Fibroblast of lung (primary cell): ENCODE measurements around the gene PSMA7. TPM values are rescaled to one million over a fixed set of nuclear protein-coding genes. Genes with fewer than 3 reads are reported as not detected.

Experiments used
- DNase-seq, 2 donors: peaks; one replicate each; pipeline versions ENCODE4 v3.0.0 to v3.0.0-alpha.2; 2010; ENCODE audit warnings: low read depth in 2 of 2
- H2AFZ ChIP-seq: 2 replicates; pipeline ENCODE4 v1.5.1; 2012; ENCODE audit warnings: low read length, control low read depth, inconsistent platforms
- H3K27ac ChIP-seq: 2 replicates; pipeline ENCODE4 v1.5.1; 2011; ENCODE audit warnings: low read length, control low read depth; ENCODE audit not compliant: insufficient read depth
- H3K27me3 ChIP-seq: 2 replicates; pipeline ENCODE4 v1.5.1; 2011; ENCODE audit warnings: mild to moderate bottlenecking, low read length; ENCODE audit not compliant: control insufficient read depth, insufficient read depth
- H3K36me3 ChIP-seq: 2 replicates; pipeline ENCODE4 v1.5.1; 2011; ENCODE audit warnings: low read length; ENCODE audit not compliant: control insufficient read depth, insufficient read depth
- H3K4me1 ChIP-seq: 2 replicates; pipeline ENCODE4 v1.5.1; 2011; ENCODE audit warnings: low read length; ENCODE audit not compliant: control insufficient read depth, insufficient read depth; ENCODE audit errors: extremely low read depth
- H3K4me2 ChIP-seq: 2 replicates; pipeline ENCODE4 v1.5.1; 2011; ENCODE audit warnings: low read length, control low read depth; ENCODE audit not compliant: insufficient read depth; ENCODE audit errors: extremely low read depth
- H3K4me3 ChIP-seq, 4 experiments: fragments of 200-600 bp in 1 of 4; sonication (generic) in 1 of 4; replicated peaks in 1 of 4; 2 replicates each; pipeline ENCODE4 v1.5.1; 2011 to 2016; ENCODE audit warnings: low read length in 4 of 4, low read depth in 3 of 4, mild to moderate bottlenecking in 3 of 4, control low read depth in 2 of 4, inconsistent platforms in 1 of 4, mixed read lengths in 1 of 4; ENCODE audit not compliant: insufficient read depth in 1 of 4; ENCODE audit errors: control extremely low read depth in 1 of 4
- H3K79me2 ChIP-seq: 2 replicates; pipeline ENCODE4 v1.5.1; 2012; ENCODE audit warnings: mild to moderate bottlenecking, low read length, inconsistent platforms; ENCODE audit not compliant: control insufficient read depth, insufficient read depth
- H3K9ac ChIP-seq: 2 replicates; pipeline ENCODE4 v1.5.1; 2011; ENCODE audit warnings: mild to moderate bottlenecking, low read length, control low read depth; ENCODE audit not compliant: insufficient read depth
- H3K9me3 ChIP-seq: 2 replicates; pipeline ENCODE4 v1.5.1; 2012; ENCODE audit warnings: low read depth, low read length; ENCODE audit not compliant: control insufficient read depth, insufficient read depth
- H4K20me1 ChIP-seq: 2 replicates; pipeline ENCODE4 v1.5.1; 2011; ENCODE audit warnings: low read length; ENCODE audit not compliant: control insufficient read depth, insufficient read depth; ENCODE audit errors: extremely low read depth
- CTCF ChIP-seq, 2 donors: IDR thresholded peaks in 1 of 2; conservative IDR thresholded peaks in 1 of 2; 1 replicate in 1 of 2; 2 replicates in 1 of 2; pipeline ENCODE4 v1.5.1; 2011 to 2012; ENCODE audit warnings: low read length in 2 of 2, control low read depth in 1 of 2, inconsistent platforms in 1 of 2, low read depth in 1 of 2, mild to moderate bottlenecking in 1 of 2
- EZH2 ChIP-seq: IDR thresholded peaks from 2 replicates; pipeline ENCODE4 v1.5.1; 2012; ENCODE audit warnings: low read length, control low read depth, mild to moderate bottlenecking; ENCODE audit errors: missing control alignments
- polyA plus RNA-seq, 2 donors: library from polyadenylated mRNA; depleted of rRNA in 1 of 2; stranded (reverse) in 1 of 2; unstranded in 1 of 2; fragments of >200 nt; gene quantifications; 2 replicates each; pipeline ENCODE4 v1.2.1, GENCODE V29; 2011 to 2012; ENCODE audit warnings: missing spikeins in 1 of 2
- total RNA-seq: library from RNA; depleted of rRNA; stranded (reverse); fragments of >200 nt; gene quantifications from 2 replicates; pipeline ENCODE4 v1.2.1, GENCODE V29; 2014

Gene PSMA7
- total and polyA plus RNA-seq, 2 donors (not counting 1 experiment from before 2014, with no cell fraction given) = 234 to 342 TPM

- H3K27ac ChIP-seq = no peak overlapping the region
- no peak overlapping the region for H3K4me3 ChIP-seq
- no peak for TF ChIP-seq CTCF (conservative IDR thresholded peaks at IDR 0.05 in 1 of 2, IDR thresholded peaks at IDR 0.05 in 1 of 2; ENCODE audit: low read depth in 1 of 2, low read length in 2 of 2)
- TF ChIP-seq EZH2 = no peak
- no peaks in the 10 kb centered on the region for H4K20me1 ChIP-seq
- H3K9ac ChIP-seq = no peak overlapping the region
- H3K79me2 ChIP-seq = peaks cover 10% of the 10 kb centered on the region
- H3K4me2 ChIP-seq = no peak overlapping the region
- peaks cover 5% of the 10 kb centered on the region for H3K36me3 ChIP-seq
- peaks cover 2% of the 10 kb centered on the region for H3K4me1 ChIP-seq
- no peak overlapping the region for H2AFZ ChIP-seq
- H3K9me3 ChIP-seq = no peaks in the 10 kb centered on the region
- no peaks in the 10 kb centered on the region for H3K27me3 ChIP-seq
- DNase-seq = no peak
These were observed 35.9 kb upstream of the PSMA7 start for GRCh38 chr20:62179162-62179504.

DNA sequence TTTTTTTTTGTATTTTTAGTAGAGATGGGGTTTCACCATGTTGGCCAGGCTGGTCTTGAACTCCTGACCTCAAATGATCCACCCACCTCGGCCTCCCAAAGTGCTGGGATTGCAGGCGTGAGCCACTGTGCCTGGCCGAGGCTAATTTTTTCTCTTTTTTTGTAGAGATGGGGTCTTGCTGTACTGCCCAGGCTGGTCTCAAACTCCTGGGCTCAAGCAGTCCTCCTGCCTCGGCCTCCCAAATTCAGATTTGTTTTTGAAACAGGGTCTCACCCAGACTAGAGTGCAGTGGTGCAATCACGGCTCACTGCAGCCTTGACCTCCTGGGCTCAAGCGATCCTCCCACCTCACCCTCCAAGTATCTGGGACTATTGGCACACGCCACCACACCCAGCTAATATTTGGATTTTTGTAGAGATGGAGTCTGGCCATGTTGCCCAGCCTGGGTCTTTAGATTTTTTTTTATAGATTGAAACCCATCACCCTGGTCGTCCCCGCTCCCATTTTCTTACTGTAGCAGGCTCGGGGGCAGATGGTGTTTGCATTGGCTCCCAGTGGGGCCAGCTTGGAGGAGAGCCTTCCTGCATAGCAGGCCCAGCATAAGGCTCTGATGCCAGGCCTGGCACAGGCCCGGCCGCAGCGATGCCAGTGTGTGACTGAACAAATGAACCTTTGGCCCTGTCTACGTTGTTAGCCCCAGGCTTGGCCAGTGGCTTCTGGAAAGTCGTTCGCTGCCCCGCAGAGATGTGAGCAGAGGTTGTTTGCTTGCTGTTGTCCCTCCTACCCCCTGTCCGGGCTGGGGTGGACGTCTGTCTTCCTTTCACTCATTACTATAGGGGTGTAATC is 35.3 kb upstream of the PSMA7 start:
- H3K9me3 ChIP-seq = no peaks in the 10 kb centered on the region
- TF ChIP-seq EZH2 (no peak), CTCF (conservative IDR thresholded peaks at IDR 0.05 in 1 of 2, IDR thresholded peaks at IDR 0.05 in 1 of 2; ENCODE audit: low read depth in 1 of 2, low read length in 2 of 2) (no peak)
- H3K9ac ChIP-seq = no peak overlapping the region
- peaks cover 6% of the 10 kb centered on the region for H3K79me2 ChIP-seq
- no peaks in the 10 kb centered on the region for H3K4me1 ChIP-seq
- H3K27ac ChIP-seq = no peak overlapping the region
- no peaks in the 10 kb centered on the region for H4K20me1 ChIP-seq
- H3K4me3 ChIP-seq = no peak overlapping the region
- no peaks in the 10 kb centered on the region for H3K27me3 ChIP-seq
- H3K36me3 ChIP-seq = peaks cover 5% of the 10 kb centered on the region
- DNase-seq = no peak
- H3K4me2 ChIP-seq = no peak overlapping the region
- H2AFZ ChIP-seq = no peak overlapping the region

DNA sequence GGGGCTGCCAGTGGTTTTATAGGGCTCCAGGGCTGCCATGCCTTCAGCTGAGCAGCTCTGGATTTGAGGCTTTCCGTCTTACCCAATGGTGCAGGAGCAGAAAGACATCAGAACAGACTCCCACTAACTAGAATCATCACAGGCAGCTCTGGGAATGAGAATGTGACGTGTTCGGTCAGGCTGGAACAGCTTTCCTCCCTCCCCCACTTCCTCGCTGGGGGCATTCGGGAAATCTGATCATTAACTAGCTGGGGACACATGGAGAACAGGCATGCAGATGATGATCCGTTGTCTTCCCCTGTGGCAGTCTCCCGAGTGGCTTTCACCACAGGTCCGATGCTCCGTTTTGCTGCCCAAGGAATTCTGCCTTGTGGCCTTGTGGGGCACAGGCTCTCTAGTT is 34.1 kb upstream of the PSMA7 start:
- H3K4me3 ChIP-seq = no peak overlapping the region
- no peaks in the 10 kb centered on the region for H3K4me1 ChIP-seq
- no peak for DNase-seq
- H2AFZ ChIP-seq = no peak overlapping the region
- no peak for TF ChIP-seq EZH2
- no peak for TF ChIP-seq CTCF (conservative IDR thresholded peaks at IDR 0.05 in 1 of 2, IDR thresholded peaks at IDR 0.05 in 1 of 2; ENCODE audit: low read depth in 1 of 2, low read length in 2 of 2)
- no peaks in the 10 kb centered on the region for H3K9me3 ChIP-seq
- H3K79me2 ChIP-seq = no peaks in the 10 kb centered on the region
- H3K4me2 ChIP-seq = no peak overlapping the region
- no peak overlapping the region for H3K27ac ChIP-seq
- H4K20me1 ChIP-seq = no peaks in the 10 kb centered on the region
- peaks cover 5% of the 10 kb centered on the region for H3K36me3 ChIP-seq
- no peak overlapping the region for H3K9ac ChIP-seq
- H3K27me3 ChIP-seq = no peaks in the 10 kb centered on the region
